Measurements from ENCODE around the gene SUPT16H. TPM values are rescaled to one million over a fixed set of nuclear protein-coding genes. Genes with fewer than 3 reads are reported as not detected.

SUPT16H gene
- total and polyA plus RNA-seq, 9 donors, result 41.3 to 75.6 (median 64.2) TPM

GRCh38 chr14:21406213-21406612, 22.4 kb upstream of the SUPT16H start:
- no peak for TF ChIP-seq CTCF (IDR thresholded peaks at IDR 0.05)
- TF ChIP-seq POLR2A (IDR thresholded peaks at IDR 0.05), result no peak
- TF ChIP-seq EP300 (IDR thresholded peaks at IDR 0.05), result no peak
- Histone ChIP-seq H3K4me1 (ENCODE audit: insufficient read depth) (no peaks in the 10 kb centered on the region), H3K9me3 (no peaks in the 10 kb centered on the region), H3K4me3 (no peak overlapping the region), H3K27me3 (no peaks in the 10 kb centered on the region), H3K36me3 (no peaks in the 10 kb centered on the region), H3K27ac (no peak overlapping the region)
- no peak for DNase-seq
- intact Hi-C loops (cut with DNase I), result loop anchor here in 1 of 4 donors (5.0 kb wide), 1 partner anchor 44 kb away; no protein-coding TSS in a partner anchor

GRCh38 chr14:21405097-21405496, 21.3 kb upstream of the SUPT16H start:
- no peaks in the 10 kb centered on the region for H3K27me3 ChIP-seq
- no peaks in the 10 kb centered on the region for H3K9me3 ChIP-seq
- no peak overlapping the region for H3K4me3 ChIP-seq
- H3K36me3 ChIP-seq, result no peaks in the 10 kb centered on the region
- DNase-seq, result no peak
- intact Hi-C loops (cut with DNase I), result loop anchor here in 1 of 4 donors (5.0 kb wide), 1 partner anchor 43 kb away; no protein-coding TSS in a partner anchor
- H3K27ac ChIP-seq, result no peak overlapping the region
- WGBS, 3 donors, result 71 to 79% (median 74%) methylated on average over 3 of the region's 3 CpGs
- no peaks in the 10 kb centered on the region for H3K4me1 ChIP-seq (ENCODE audit: insufficient read depth)
- TF ChIP-seq POLR2A (IDR thresholded peaks at IDR 0.05) (no peak), CTCF (IDR thresholded peaks at IDR 0.05) (no peak), EP300 (IDR thresholded peaks at IDR 0.05) (no peak)

GRCh38 chr14:21399311-21399870, 15.6 kb upstream of the SUPT16H start:
- no peaks in the 10 kb centered on the region for H3K4me1 ChIP-seq (ENCODE audit: insufficient read depth)
- intact Hi-C loops (cut with DNase I), result no loop called here
- no peak for TF ChIP-seq EP300 (IDR thresholded peaks at IDR 0.05)
- no peak for TF ChIP-seq POLR2A (IDR thresholded peaks at IDR 0.05)
- TF ChIP-seq CTCF (IDR thresholded peaks at IDR 0.05), result no peak
- no peak for DNase-seq
- WGBS, 3 donors, result 92 to 96% (median 94%) methylated on average over 5 of the region's 5 CpGs
- H3K9me3 ChIP-seq, result no peaks in the 10 kb centered on the region
- H3K36me3 ChIP-seq, result no peaks in the 10 kb centered on the region
- no peak overlapping the region for H3K27ac ChIP-seq
- no peaks in the 10 kb centered on the region for H3K27me3 ChIP-seq
- H3K4me3 ChIP-seq, result no peak overlapping the region

- WGBS, 3 donors, result 87 to 91% (median 91%) methylated on average over 4 of the region's 4 CpGs
- Histone ChIP-seq H3K27ac (no peak overlapping the region), H3K9me3 (no peaks in the 10 kb centered on the region), H3K36me3 (no peaks in the 10 kb centered on the region), H3K4me3 (no peak overlapping the region), H3K4me1 (ENCODE audit: insufficient read depth) (no peaks in the 10 kb centered on the region), H3K27me3 (no peaks in the 10 kb centered on the region)
- intact Hi-C loops (cut with DNase I), result no loop called here
- TF ChIP-seq EP300 (IDR thresholded peaks at IDR 0.05) (no peak), CTCF (IDR thresholded peaks at IDR 0.05) (no peak), POLR2A (IDR thresholded peaks at IDR 0.05) (no peak)
- DNase-seq, result no peak
These were observed 15.1 kb upstream of the SUPT16H start for GRCh38 chr14:21398901-21399300.

Data from ovary (tissue), 9 donors.